ENCODE data around the gene HMG20B. TPM values are rescaled to one million over a fixed set of nuclear protein-coding genes. Genes with fewer than 3 reads are reported as not detected.

HMG20B gene
- total and polyA plus RNA-seq, 5 donors, result 35.7 to 50.5 (median 36.6) TPM

- H3K4me3 ChIP-seq (ENCODE audit: low read length), result no peak overlapping the region
- WGBS, result 75% methylated on average over 27 of the region's 27 CpGs
Observed at GRCh38 chr19:3604227-3604986, 31.7 kb downstream of the HMG20B start.

GRCh38 chr19:3604987-3605343 lies 32.2 kb downstream of the HMG20B start:
- Histone ChIP-seq H3K27me3 (ENCODE audit: control insufficient read depth, insufficient read depth) (no peaks in the 10 kb centered on the region), H3K9me3 (ENCODE audit: control insufficient read depth, low read length) (no peaks in the 10 kb centered on the region), H3K4me1 (ENCODE audit: control insufficient read depth, insufficient read depth, low read length) (peaks cover 3% of the 10 kb centered on the region), H3K27ac (ENCODE audit: low read length) (no peak overlapping the region), H3K4me3 (ENCODE audit: low read length) (peak overlapping the region; percentile 1)
- DNase-seq (peak in 1 of 3 donors; percentile 50), ATAC-seq (no peak)
- 47% methylated on average over 11 of the region's 11 CpGs for WGBS
- intact Hi-C loops (cut with DNase I), result no loop called here

More at GRCh38 chr19:3604227-3604986, 31.7 kb downstream of the HMG20B start:
- no peaks in the 10 kb centered on the region for H3K27me3 ChIP-seq (ENCODE audit: control insufficient read depth, insufficient read depth)
- intact Hi-C loops (cut with DNase I), result no loop called here
- no peaks in the 10 kb centered on the region for H3K9me3 ChIP-seq (ENCODE audit: control insufficient read depth, low read length)
- ATAC-seq, result no peak
- no peak overlapping the region for H3K27ac ChIP-seq (ENCODE audit: low read length)
- peak in 1 of 3 donors; percentile 33 for DNase-seq
- H3K4me1 ChIP-seq (ENCODE audit: control insufficient read depth, insufficient read depth, low read length), result peaks cover 3% of the 10 kb centered on the region

- Histone ChIP-seq H3K27me3 (ENCODE audit: control insufficient read depth, insufficient read depth) (no peaks in the 10 kb centered on the region), H3K9me3 (ENCODE audit: control insufficient read depth, low read length) (no peaks in the 10 kb centered on the region), H3K4me1 (ENCODE audit: control insufficient read depth, insufficient read depth, low read length) (peaks cover 3% of the 10 kb centered on the region), H3K4me3 (ENCODE audit: low read length) (peak overlapping the region; percentile 1), H3K27ac (ENCODE audit: low read length) (no peak overlapping the region)
- DNase-seq, result no peak
- WGBS, result 56% methylated on average over 3 of the region's 3 CpGs
- intact Hi-C loops (cut with DNase I), result no loop called here
- ATAC-seq, result no peak
Observed at GRCh38 chr19:3605361-3605760, 32.6 kb downstream of the HMG20B start.

- DNase-seq (no peak), ATAC-seq (no peak)
- peaks cover 3% of the 10 kb centered on the region for H3K4me1 ChIP-seq (ENCODE audit: control insufficient read depth, insufficient read depth, low read length)
- H3K9me3 ChIP-seq (ENCODE audit: control insufficient read depth, low read length), result no peaks in the 10 kb centered on the region
- peak overlapping the region; percentile 2 for H3K27ac ChIP-seq (ENCODE audit: low read length)
- peak overlapping the region; percentile 71 for H3K4me3 ChIP-seq (ENCODE audit: low read length)
- no peaks in the 10 kb centered on the region for H3K27me3 ChIP-seq (ENCODE audit: control insufficient read depth, insufficient read depth)
- WGBS, result 39% methylated on average over 5 of the region's 5 CpGs
- intact Hi-C loops (cut with DNase I), result no loop called here
Observed at GRCh38 chr19:3605770-3606169, 33.0 kb downstream of the HMG20B start.

- 10% methylated on average over 35 of the region's 35 CpGs for WGBS
- Histone ChIP-seq H3K9me3 (ENCODE audit: control insufficient read depth, low read length) (no peaks in the 10 kb centered on the region), H3K27ac (ENCODE audit: low read length) (peak overlapping the region; percentile 2), H3K27me3 (ENCODE audit: control insufficient read depth, insufficient read depth) (no peaks in the 10 kb centered on the region), H3K4me3 (ENCODE audit: low read length) (peak overlapping the region; percentile 71), H3K4me1 (ENCODE audit: control insufficient read depth, insufficient read depth, low read length) (peaks cover 3% of the 10 kb centered on the region)
- DNase-seq (peak in 2 of 3 donors; percentile 77 to 78), ATAC-seq (peak; percentile 7 to 8)
- intact Hi-C loops (cut with DNase I), result no loop called here
Observed at GRCh38 chr19:3606174-3606689, 33.5 kb downstream of the HMG20B start.

GRCh38 chr19:3606690-3607289 lies 34.0 kb downstream of the HMG20B start, which contains the start of gene TBXA2R:
Gene TBXA2R (minus strand): TSS chr19:3606875. CDS start chr19:3600634, 6,241 bp downstream.
- Histone ChIP-seq H3K9me3 (ENCODE audit: control insufficient read depth, low read length) (no peaks in the 10 kb centered on the region), H3K27ac (ENCODE audit: low read length) (peak within 1 kb of the TSS; percentile 60), H3K4me3 (ENCODE audit: low read length) (peak within 1 kb of the TSS; percentile 71), H3K27me3 (ENCODE audit: control insufficient read depth, insufficient read depth) (no peaks in the 10 kb centered on the region), H3K4me1 (ENCODE audit: control insufficient read depth, insufficient read depth, low read length) (peaks cover 3% of the 10 kb centered on the region)
- intact Hi-C loops (cut with DNase I), result no loop called here
- WGBS, result 2% methylated on average over 46 of the region's 46 CpGs
- ATAC-seq (peak; percentile 69 to 76), DNase-seq (peak; percentile 83 to 95 (median 94))

- Histone ChIP-seq H3K4me3 (ENCODE audit: low read length) (peak overlapping the region; percentile 71), H3K27ac (ENCODE audit: low read length) (peak overlapping the region; percentile 60), H3K27me3 (ENCODE audit: control insufficient read depth, insufficient read depth) (no peaks in the 10 kb centered on the region), H3K4me1 (ENCODE audit: control insufficient read depth, insufficient read depth, low read length) (peaks cover 3% of the 10 kb centered on the region), H3K9me3 (ENCODE audit: control insufficient read depth, low read length) (no peaks in the 10 kb centered on the region)
- peak; percentile 74 to 88 (median 88) for DNase-seq
- 20% methylated on average over 22 of the region's 22 CpGs for WGBS
- ATAC-seq, result peak; percentile 50 to 81
- intact Hi-C loops (cut with DNase I), result no loop called here
Observed at GRCh38 chr19:3607303-3608078, 34.7 kb downstream of the HMG20B start.

GRCh38 chr19:3608079-3608641 lies 35.4 kb downstream of the HMG20B start:
- WGBS, result 33% methylated on average over 3 of the region's 3 CpGs
- intact Hi-C loops (cut with DNase I), result no loop called here
- H3K4me3 ChIP-seq (ENCODE audit: low read length), result no peak overlapping the region

GRCh38 chr19:3608750-3609322 lies 36.1 kb downstream of the HMG20B start:
- Histone ChIP-seq H3K27me3 (ENCODE audit: control insufficient read depth, insufficient read depth) (no peaks in the 10 kb centered on the region), H3K27ac (ENCODE audit: low read length) (peak overlapping the region; percentile 37), H3K9me3 (ENCODE audit: control insufficient read depth, low read length) (no peaks in the 10 kb centered on the region), H3K4me3 (ENCODE audit: low read length) (no peak overlapping the region), H3K4me1 (ENCODE audit: control insufficient read depth, insufficient read depth, low read length) (peaks cover 3% of the 10 kb centered on the region)
- 39% methylated on average over 21 of the region's 21 CpGs for WGBS
- DNase-seq (peak; percentile 11 to 84 (median 80)), ATAC-seq (peak; percentile 3 to 21)
- intact Hi-C loops (cut with DNase I), result no loop called here

More at GRCh38 chr19:3608079-3608641, 35.4 kb downstream of the HMG20B start:
- ATAC-seq (no peak), DNase-seq (no peak)
- Histone ChIP-seq H3K4me1 (ENCODE audit: control insufficient read depth, insufficient read depth, low read length) (peaks cover 3% of the 10 kb centered on the region), H3K27ac (ENCODE audit: low read length) (peak overlapping the region; percentile 53), H3K27me3 (ENCODE audit: control insufficient read depth, insufficient read depth) (no peaks in the 10 kb centered on the region), H3K9me3 (ENCODE audit: control insufficient read depth, low read length) (no peaks in the 10 kb centered on the region)

Data from right cardiac atrium (tissue), 5 donors.